DMS153 (cell line): ENCODE data around the gene ANKRD18B.
"Not testable (repeated sequence)": the region's sequence is repeated elsewhere in the genome, so short reads cannot be mapped to it uniquely, and the experiment has no call there.

Experiments
- DNase-seq: peaks from one replicate; lab custom pipeline; 2025; lab: John Stamatoyannopoulos, UW

The ANKRD18B gene

GRCh38 chr9:33535541-33535940 lies 11.5 kb downstream of the ANKRD18B start:
- no peak for DNase-seq

- not testable (repeated sequence) for DNase-seq
Measured at GRCh38 chr9:33543463-33543862, 19.4 kb downstream of the ANKRD18B start.

GRCh38 chr9:33545715-33546114 lies 21.7 kb downstream of the ANKRD18B start:
- DNase-seq, result not testable (repeated sequence)

- not testable (repeated sequence) for DNase-seq
Measured at GRCh38 chr9:33548816-33549215, 24.8 kb downstream of the ANKRD18B start.

- not testable (repeated sequence) for DNase-seq
Measured at GRCh38 chr9:33549418-33549817, 25.4 kb downstream of the ANKRD18B start.

GRCh38 chr9:33551183-33551582 lies 27.1 kb downstream of the ANKRD18B start:
- not testable (repeated sequence) for DNase-seq

GRCh38 chr9:33552315-33552725 lies 28.3 kb downstream of the ANKRD18B start:
- not testable (repeated sequence) for DNase-seq

GRCh38 chr9:33560217-33560616 lies 36.2 kb downstream of the ANKRD18B start:
- DNase-seq, result peak; percentile 23

- DNase-seq, result not testable (repeated sequence)
Measured at GRCh38 chr9:33562196-33562595, 38.1 kb downstream of the ANKRD18B start.

GRCh38 chr9:33567776-33568175 lies 43.7 kb downstream of the ANKRD18B start:
- DNase-seq, result not testable (repeated sequence)

GRCh38 chr9:33577786-33578185 lies 53.7 kb downstream of the ANKRD18B start:
- not testable (repeated sequence) for DNase-seq

GRCh38 chr9:33579996-33580395 lies 55.9 kb downstream of the ANKRD18B start:
- DNase-seq, result not testable (repeated sequence)

GRCh38 chr9:33582686-33583085 lies 58.6 kb downstream of the ANKRD18B start:
- not testable (repeated sequence) for DNase-seq

GRCh38 chr9:33586128-33586527 lies 62.1 kb downstream of the ANKRD18B start:
- DNase-seq, result not testable (repeated sequence)

GRCh38 chr9:33587799-33588198 lies 63.7 kb downstream of the ANKRD18B start:
- DNase-seq, result not testable (repeated sequence)

GRCh38 chr9:33588876-33589275 lies 64.8 kb downstream of the ANKRD18B start:
- not testable (repeated sequence) for DNase-seq

GRCh38 chr9:33590857-33591256 lies 66.8 kb downstream of the ANKRD18B start:
- not testable (repeated sequence) for DNase-seq

- not testable (repeated sequence) for DNase-seq
Measured at GRCh38 chr9:33596974-33597373, 72.9 kb downstream of the ANKRD18B start.

GRCh38 chr9:33597386-33597785 lies 73.3 kb downstream of the ANKRD18B start:
- DNase-seq, result not testable (repeated sequence)

- not testable (repeated sequence) for DNase-seq
Measured at GRCh38 chr9:33598796-33599379, 74.8 kb downstream of the ANKRD18B start.

GRCh38 chr9:33600911-33601310 lies 76.9 kb downstream of the ANKRD18B start:
- not testable (repeated sequence) for DNase-seq

GRCh38 chr9:33604249-33604648 lies 80.2 kb downstream of the ANKRD18B start:
- DNase-seq, result not testable (repeated sequence)

GRCh38 chr9:33604936-33605335 lies 80.9 kb downstream of the ANKRD18B start:
- DNase-seq, result not testable (repeated sequence)

GRCh38 chr9:33611358-33611757 lies 87.3 kb downstream of the ANKRD18B start:
- DNase-seq, result no peak
